ENCODE measurements around the gene ARHGEF16. TPM values are rescaled to one million over a fixed set of nuclear protein-coding genes. Genes with fewer than 3 reads are reported as not detected.

Gene ARHGEF16
- total RNA-seq, 1 donor from 2014 or later: not detected

GRCh38 chr1:3463408-3463863, 9.0 kb downstream of the ARHGEF16 start:
- H3K4me3 Mint-ChIP-seq: no peak overlapping the region
- peaks cover 3% of the 10 kb centered on the region for H3K4me1 Mint-ChIP-seq
- ChIA-PET POLR2A (no interaction called here), CTCF (no interaction called here)
- no peaks in the 10 kb centered on the region for H3K36me3 Mint-ChIP-seq (ENCODE audit: low read depth)
- DNase-seq: no peak
- H3K27ac Mint-ChIP-seq: no peak overlapping the region
- no peak for TF ChIP-seq CTCF (IDR thresholded peaks at IDR 0.05)
- H3K9me3 Mint-ChIP-seq: no peaks in the 10 kb centered on the region
- ATAC-seq (ENCODE audit: low read depth): no peak
- H3K27me3 Mint-ChIP-seq: peaks cover 4% of the 10 kb centered on the region
- intact Hi-C loops (cut with micrococcal nuclease): no loop called here

GRCh38 chr1:3463891-3464648, 9.6 kb downstream of the ARHGEF16 start:
- intact Hi-C loops (cut with micrococcal nuclease): no loop called here
- ChIA-PET POLR2A (no interaction called here), CTCF (no interaction called here)
- Mint-ChIP-seq H3K4me3 (no peak overlapping the region), H3K9me3 (no peaks in the 10 kb centered on the region), H3K4me1 (peaks cover 3% of the 10 kb centered on the region), H3K36me3 (ENCODE audit: low read depth) (no peaks in the 10 kb centered on the region), H3K27me3 (peaks cover 4% of the 10 kb centered on the region), H3K27ac (no peak overlapping the region)
- ATAC-seq (ENCODE audit: low read depth): no peak
- DNase-seq: no peak
- TF ChIP-seq CTCF (IDR thresholded peaks at IDR 0.05): no peak

GRCh38 chr1:3464649-3465025, 10.2 kb downstream of the ARHGEF16 start:
- CTCF ChIA-PET: interaction anchor here (0.5 kb wide), 1 partner anchor 320 kb away, joined by 4 read pairs; no protein-coding TSS in a partner anchor
- ATAC-seq (ENCODE audit: low read depth) (no peak), DNase-seq (no peak)
- no peak overlapping the region for H3K27ac Mint-ChIP-seq
- no peaks in the 10 kb centered on the region for H3K36me3 Mint-ChIP-seq (ENCODE audit: low read depth)
- no peak overlapping the region for H3K4me3 Mint-ChIP-seq
- H3K27me3 Mint-ChIP-seq: peaks cover 4% of the 10 kb centered on the region
- no peaks in the 10 kb centered on the region for H3K9me3 Mint-ChIP-seq
- TF ChIP-seq CTCF (IDR thresholded peaks at IDR 0.05): no peak
- intact Hi-C loops (cut with micrococcal nuclease): no loop called here
- POLR2A ChIA-PET: no interaction called here
- peaks cover 3% of the 10 kb centered on the region for H3K4me1 Mint-ChIP-seq

GRCh38 chr1:3465091-3465934, 10.8 kb downstream of the ARHGEF16 start:
- no peak for TF ChIP-seq CTCF (IDR thresholded peaks at IDR 0.05)
- CTCF ChIA-PET: interaction anchor here (0.5 kb wide), 1 partner anchor 319 kb away, joined by 4 read pairs; no protein-coding TSS in a partner anchor

GRCh38 chr1:3465935-3466321, 11.5 kb downstream of the ARHGEF16 start:
- H3K36me3 Mint-ChIP-seq (ENCODE audit: low read depth): no peaks in the 10 kb centered on the region
- no peak overlapping the region for H3K27ac Mint-ChIP-seq
- CTCF ChIA-PET: no interaction called here
- DNase-seq: no peak
- H3K4me3 Mint-ChIP-seq: no peak overlapping the region
- peaks cover 4% of the 10 kb centered on the region for H3K27me3 Mint-ChIP-seq
- POLR2A ChIA-PET: no interaction called here
- TF ChIP-seq CTCF (IDR thresholded peaks at IDR 0.05): no peak
- intact Hi-C loops (cut with micrococcal nuclease): no loop called here
- no peaks in the 10 kb centered on the region for H3K9me3 Mint-ChIP-seq
- no peak for ATAC-seq (ENCODE audit: low read depth)
- peaks cover 3% of the 10 kb centered on the region for H3K4me1 Mint-ChIP-seq

More at GRCh38 chr1:3465091-3465934, 10.8 kb downstream of the ARHGEF16 start:
- no peaks in the 10 kb centered on the region for H3K36me3 Mint-ChIP-seq (ENCODE audit: low read depth)
- peaks cover 4% of the 10 kb centered on the region for H3K27me3 Mint-ChIP-seq
- POLR2A ChIA-PET: no interaction called here
- no peak for ATAC-seq (ENCODE audit: low read depth)
- H3K27ac Mint-ChIP-seq: no peak overlapping the region
- H3K9me3 Mint-ChIP-seq: no peaks in the 10 kb centered on the region
- H3K4me3 Mint-ChIP-seq: no peak overlapping the region
- intact Hi-C loops (cut with micrococcal nuclease): no loop called here
- H3K4me1 Mint-ChIP-seq: peaks cover 3% of the 10 kb centered on the region
- no peak for DNase-seq

Measured in activated B cell treated with CpG ODN at 0.5 μM for 24 hours (primary cell).